ENCODE results near the gene EXOG.

Gene EXOG

GRCh38 chr3:38474928-38475605 is 21.1 kb upstream of the EXOG start:
- no peak for DNase-seq

- no peak for DNase-seq
Observed at GRCh38 chr3:38475716-38476115, 20.4 kb upstream of the EXOG start.

GRCh38 chr3:38476157-38476756 is 19.9 kb upstream of the EXOG start:
- DNase-seq = no peak

- no peak for DNase-seq
Observed at GRCh38 chr3:38477057-38477820, 18.9 kb upstream of the EXOG start.

- DNase-seq = no peak
Observed at GRCh38 chr3:38477839-38478450, 18.2 kb upstream of the EXOG start.

- no peak for DNase-seq
Observed at GRCh38 chr3:38478901-38479300, 17.2 kb upstream of the EXOG start.

GRCh38 chr3:38479431-38480092 is 16.6 kb upstream of the EXOG start:
- DNase-seq = peak; percentile 52

GRCh38 chr3:38480093-38480445 is 16.1 kb upstream of the EXOG start:
- no peak for DNase-seq

- no peak for DNase-seq
Observed at GRCh38 chr3:38480930-38481329, 15.2 kb upstream of the EXOG start.

GRCh38 chr3:38482951-38483350 is 13.2 kb upstream of the EXOG start:
- no peak for DNase-seq

- DNase-seq = no peak
Observed at GRCh38 chr3:38487323-38487722, 8.8 kb upstream of the EXOG start.

- no peak for DNase-seq
Observed at GRCh38 chr3:38488949-38489348, 7.2 kb upstream of the EXOG start.

GRCh38 chr3:38489766-38490165 is 6.4 kb upstream of the EXOG start:
- no peak for DNase-seq

GRCh38 chr3:38490281-38491030 is 5.7 kb upstream of the EXOG start:
- DNase-seq = no peak

- DNase-seq = no peak
Observed at GRCh38 chr3:38491215-38491614, 4.9 kb upstream of the EXOG start.

GRCh38 chr3:38493031-38493430 is 3.1 kb upstream of the EXOG start:
- DNase-seq = no peak

- peak; percentile 18 for DNase-seq
Observed at GRCh38 chr3:38497031-38497430, 891 bp downstream of the EXOG start.

GRCh38 chr3:38500688-38501417 is 4.7 kb downstream of the EXOG start:
- no peak for DNase-seq

- DNase-seq = no peak
Observed at GRCh38 chr3:38507120-38507519, 11.0 kb downstream of the EXOG start.

GRCh38 chr3:38509732-38510131 is 13.6 kb downstream of the EXOG start:
- no peak for DNase-seq

GRCh38 chr3:38510631-38511030 is 14.5 kb downstream of the EXOG start:
- DNase-seq = no peak

- no peak for DNase-seq
Observed at GRCh38 chr3:38511546-38511945, 15.4 kb downstream of the EXOG start.

Measured in activated CD4-positive, alpha-beta T cell treated with anti-CD3 and anti-CD28 coated beads, Interleukin-2, amount 50 U/mL, for 16 hours (primary cell).